CD14-positive monocyte (primary cell): Measurements from ENCODE around the gene ABHD17B. TPM values are rescaled to one million over a fixed set of nuclear protein-coding genes. Genes with fewer than 3 reads are reported as not detected.

ENCODE experiments used
- DNase-seq, 3 donors: peaks; one replicate each; pipeline ENCODE4 v3.0.0-alpha.2; 2011 to 2022
- H2AFZ ChIP-seq: 2 replicates; pipeline ENCODE4 v1.6.0; 2012; ENCODE audit warnings: mild to moderate bottlenecking, low read depth, low read length, inconsistent platforms; ENCODE audit not compliant: insufficient read depth, poor library complexity, severe bottlenecking
- H3K27ac ChIP-seq, 2 donors: 1 replicate in 1 of 2; 2 replicates in 1 of 2; pipeline ENCODE4 v1.5.1; 2012 to 2013; ENCODE audit warnings: low read length in 2 of 2, control low read depth in 1 of 2, inconsistent platforms in 1 of 2, low read depth in 1 of 2, mild to moderate bottlenecking in 1 of 2
- H3K27me3 ChIP-seq, 2 donors: one replicate each; pipeline versions ENCODE4 v1.6.0 to v1.6.1; 2011 to 2013; ENCODE audit warnings: low read length in 2 of 2; ENCODE audit not compliant: control insufficient read depth in 2 of 2, insufficient read depth in 2 of 2
- H3K36me3 ChIP-seq, 2 donors: replicated peaks in 1 of 2; 1 replicate in 1 of 2; 2 replicates in 1 of 2; pipeline versions ENCODE4 v1.5.1 to v1.6.1; 2012 to 2013; ENCODE audit warnings: low read length in 2 of 2, control low read depth in 1 of 2, inconsistent platforms in 1 of 2, mild to moderate bottlenecking in 1 of 2; ENCODE audit not compliant: insufficient read depth in 2 of 2, control insufficient read depth in 1 of 2
- H3K4me1 ChIP-seq, 2 donors: 1 replicate in 1 of 2; 2 replicates in 1 of 2; pipeline versions ENCODE4 v1.5.1 to v1.6.1; 2012 to 2013; ENCODE audit warnings: low read length in 2 of 2, control low read depth in 1 of 2, inconsistent platforms in 1 of 2, mild to moderate bottlenecking in 1 of 2, moderate library complexity in 1 of 2; ENCODE audit not compliant: insufficient read depth in 2 of 2, control insufficient read depth in 1 of 2
- H3K4me2 ChIP-seq: replicated peaks from 2 replicates; pipeline ENCODE3; 2012; ENCODE audit warnings: low read length, moderate library complexity, mild to moderate bottlenecking; ENCODE audit not compliant: poor library complexity, severe bottlenecking; ENCODE audit errors: extremely low read depth
- H3K4me3 ChIP-seq, 3 experiments: fragments of 200-600 bp in 1 of 3; sonication (generic) in 1 of 3; replicated peaks in 1 of 3; 1 replicate in 2 of 3; 2 replicates in 1 of 3; pipeline ENCODE4 v1.5.1; 2011 to 2013; ENCODE audit warnings: low read length in 3 of 3, mild to moderate bottlenecking in 3 of 3, control low read depth in 2 of 3, low read depth in 2 of 3, inconsistent platforms in 1 of 3, moderate library complexity in 1 of 3
- H3K79me2 ChIP-seq: 2 replicates; pipeline ENCODE4 v1.6.0; 2012; ENCODE audit warnings: mild to moderate bottlenecking, control low read depth, inconsistent platforms, low read length, moderate library complexity; ENCODE audit not compliant: insufficient read depth
- H3K9ac ChIP-seq: 2 replicates; pipeline ENCODE4 v1.6.0; 2017; ENCODE audit warnings: low read length, mild to moderate bottlenecking; ENCODE audit not compliant: insufficient read depth, poor library complexity, severe bottlenecking
- H3K9me3 ChIP-seq, 2 donors: replicated peaks in 1 of 2; 1 replicate in 1 of 2; 2 replicates in 1 of 2; pipeline versions ENCODE4 v1.5.1 to v1.6.1; 2012 to 2013; ENCODE audit warnings: low read length in 2 of 2, control low read depth in 1 of 2; ENCODE audit not compliant: control insufficient read depth in 1 of 2, insufficient read depth in 1 of 2
- H4K20me1 ChIP-seq: 2 replicates; pipeline ENCODE4 v1.6.0; 2012; ENCODE audit warnings: mild to moderate bottlenecking, low read length, control low read depth, moderate library complexity; ENCODE audit not compliant: insufficient read depth
- H3K27ac Mint-ChIP-seq, 7 donors: one replicate each; pipeline ENCODE4 v1.8.0; 2020; ENCODE audit warnings: mild to moderate bottlenecking in 7 of 7, mixed read lengths in 7 of 7, moderate library complexity in 6 of 7, inconsistent platforms in 2 of 7
- H3K27me3 Mint-ChIP-seq, 3 donors: one replicate each; pipeline ENCODE4 v1.8.0; 2021 to 2022; ENCODE audit warnings: low read depth in 3 of 3, mild to moderate bottlenecking in 3 of 3, mixed read lengths in 3 of 3, moderate library complexity in 3 of 3, inconsistent platforms in 1 of 3
- H3K36me3 Mint-ChIP-seq, 2 donors: one replicate each; pipeline ENCODE4 v1.8.0; 2020; ENCODE audit warnings: mixed read lengths in 2 of 2, inconsistent platforms in 1 of 2, mild to moderate bottlenecking in 1 of 2
- H3K4me1 Mint-ChIP-seq: one replicate; pipeline ENCODE4 v1.8.0; 2020; ENCODE audit warnings: mild to moderate bottlenecking, mixed read lengths
- H3K4me3 Mint-ChIP-seq, 2 donors: one replicate each; pipeline ENCODE4 v1.8.0; 2020; ENCODE audit warnings: mild to moderate bottlenecking in 2 of 2, mixed read lengths in 2 of 2, moderate library complexity in 1 of 2
- H3K9me3 Mint-ChIP-seq, 7 donors: one replicate each; pipeline ENCODE4 v1.8.0; 2020 to 2022; ENCODE audit warnings: mixed read lengths in 7 of 7, mild to moderate bottlenecking in 6 of 7, moderate library complexity in 6 of 7, inconsistent platforms in 2 of 7
- CTCF ChIP-seq: fragments of 200-600 bp; IDR thresholded peaks from one replicate; pipeline ENCODE4 v1.8.0; 2022; ENCODE audit warnings: antibody characterized with exemption, mild to moderate bottlenecking
- WGBS: methylation state at CpG from one replicate; pipeline ENCODE4 v1.1.5; 2013; ENCODE audit warnings: missing lambda C conversion rate; ENCODE audit not compliant: insufficient coverage; 5-methylcytosine and 5-hydroxymethylcytosine counted together
- intact Hi-C, 2 donors: fragments of 100-400 bp; cut with micrococcal nuclease; formaldehyde crosslinking; loops; one replicate each; pipeline versions ENCODE4 v1.15.0 to v1.15.1; 2023
- polyA plus RNA-seq, 3 donors: library from polyadenylated mRNA; depleted of rRNA in 1 of 3; unstranded in 2 of 3; stranded (reverse) in 1 of 3; fragments of 300-500 nt in 2 of 3; fragments of >200 nt in 1 of 3; fragmentation: Illumina TruSeq in 2 of 3; gene quantifications; 1 replicate in 2 of 3; 2 replicates in 1 of 3; pipeline ENCODE4 v1.2.3, GENCODE V29; 2012 to 2021

The ABHD17B gene
- polyA plus RNA-seq, 3 donors = 4.1 to 12.8 (median 12.3) TPM

- no peaks in the 10 kb centered on the region for H3K9me3 ChIP-seq
- H3K4me3 Mint-ChIP-seq = peak overlapping the region; percentile 17 to 64
- no peaks in the 10 kb centered on the region for H4K20me1 ChIP-seq
- no peaks in the 10 kb centered on the region for H3K9me3 Mint-ChIP-seq
- H3K36me3 ChIP-seq = no peaks in the 10 kb centered on the region
- TF ChIP-seq CTCF = no peak
- H3K4me1 Mint-ChIP-seq = peaks cover 5% of the 10 kb centered on the region
- intact Hi-C loops = loop anchor here (5.0 to 10.0 kb wide), 2 partner anchors 91 to 198 kb away; partner anchors contain the start of genes ABHD17B (in 1 of the 2) and C9orf85 (in 1 of the 2)
- H3K4me2 ChIP-seq = peak overlapping the region; percentile 41
- H2AFZ ChIP-seq = no peak overlapping the region
- no peak overlapping the region for H3K27ac ChIP-seq
- peak overlapping the region in 1 of 7 donors; percentile 1 for H3K27ac Mint-ChIP-seq
- peaks cover 0 to 4% of the 10 kb centered on the region in 2 donors for H3K4me1 ChIP-seq
- no CpG with 5 or more reads among the region's 4 CpGs for WGBS
- H3K4me3 ChIP-seq = peak overlapping the region in 1 of 3 experiments; percentile 30
- no peaks in the 10 kb centered on the region for H3K27me3 ChIP-seq
- DNase-seq = peak; percentile 25 to 64 (median 30)
- H3K79me2 ChIP-seq = no peaks in the 10 kb centered on the region
- H3K27me3 Mint-ChIP-seq = peaks cover 0 to 2% (median 1%) of the 10 kb centered on the region in 3 donors
- no peaks in the 10 kb centered on the region for H3K36me3 Mint-ChIP-seq
- no peak overlapping the region for H3K9ac ChIP-seq
Observed at GRCh38 chr9:71824257-71824656, 86.7 kb downstream of the ABHD17B start.

GRCh38 chr9:71822935-71823334 lies 88.1 kb downstream of the ABHD17B start:
- Histone ChIP-seq H3K4me2 (no peak overlapping the region), H4K20me1 (no peaks in the 10 kb centered on the region), H3K9ac (no peak overlapping the region), H3K4me1 (peaks cover 0 to 4% of the 10 kb centered on the region in 2 donors), H3K27ac (no peak overlapping the region), H3K36me3 (no peaks in the 10 kb centered on the region), H2AFZ (no peak overlapping the region), H3K27me3 (no peaks in the 10 kb centered on the region), H3K9me3 (no peaks in the 10 kb centered on the region), H3K4me3 (no peak overlapping the region), H3K79me2 (no peaks in the 10 kb centered on the region)
- Mint-ChIP-seq H3K27ac (no peak overlapping the region), H3K9me3 (no peaks in the 10 kb centered on the region), H3K27me3 (peaks cover 0 to 2% (median 1%) of the 10 kb centered on the region in 3 donors), H3K4me1 (peaks cover 5% of the 10 kb centered on the region), H3K36me3 (no peaks in the 10 kb centered on the region), H3K4me3 (no peak overlapping the region)
- TF ChIP-seq CTCF = no peak
- intact Hi-C loops = loop anchor here (5.0 to 10.0 kb wide), 2 partner anchors 92 to 199 kb away; partner anchors contain the start of genes ABHD17B (in 1 of the 2) and C9orf85 (in 1 of the 2)
- no peak for DNase-seq
